ENCODE measurements around the gene OR1A1. TPM values are rescaled to one million over a fixed set of nuclear protein-coding genes. Genes with fewer than 3 reads are reported as not detected.

OR1A1 gene
- total RNA-seq, 1 experiment from 2014 or later = not detected

DNA sequence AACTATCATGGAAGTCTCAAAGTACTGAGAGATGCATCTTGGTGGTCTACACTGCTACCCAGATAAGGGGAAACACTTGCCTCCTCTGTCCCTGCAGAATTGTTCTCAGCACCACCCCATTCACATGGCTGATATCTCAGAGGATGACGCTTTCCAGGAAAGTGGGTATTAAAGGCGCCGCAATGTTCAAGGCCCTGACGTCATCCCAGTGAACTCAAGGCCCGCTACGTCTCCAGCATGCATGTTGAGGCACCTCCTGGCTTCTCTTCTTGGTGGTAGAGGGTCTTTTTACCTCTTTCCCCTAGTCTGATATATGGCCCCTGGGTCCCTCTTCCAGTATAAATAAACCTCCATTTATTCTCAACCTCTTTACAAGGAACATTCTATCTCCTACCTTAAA, 1.0 kb downstream of the OR1A1 start:
- POLR2A ChIA-PET = no interaction called here
- Histone ChIP-seq H2AFZ (ENCODE audit: low read depth, low read length, poor library complexity, severe bottlenecking) (no peak overlapping the region), H3K79me2 (ENCODE audit: insufficient read depth, low read length) (no peaks in the 10 kb centered on the region), H3K27ac (ENCODE audit: low read depth, low read length) (no peak overlapping the region), H3K9ac (ENCODE audit: low read length) (no peak overlapping the region), H3K4me3 (replicated peaks in 1 of 2; ENCODE audit: low read depth in 1 of 2, low read length in 2 of 2) (no peak overlapping the region), H3K4me1 (ENCODE audit: control insufficient read depth in 1 of 2, insufficient read depth in 2 of 2, low read length in 2 of 2) (no peaks in the 10 kb centered on the region), H3K9me2 (ENCODE audit: insufficient read depth) (no peaks in the 10 kb centered on the region), H4K20me1 (ENCODE audit: insufficient read depth) (no peaks in the 10 kb centered on the region), H3K27me3 (ENCODE audit: insufficient read depth, low read length) (peaks cover 39% of the 10 kb centered on the region), H3K4me2 (ENCODE audit: low read length) (no peak overlapping the region), H3K9me3 (ENCODE audit: control insufficient read depth in 1 of 2, insufficient read depth in 1 of 2, low read depth in 1 of 2, low read length in 2 of 2) (no peaks in the 10 kb centered on the region), H3K36me3 (ENCODE audit: control insufficient read depth in 1 of 2, insufficient read depth in 2 of 2, low read length in 2 of 2) (no peaks in the 10 kb centered on the region)
- ATAC-seq (no peak), DNase-seq (ENCODE audit: low read depth, low spot score) (no peak)
- CTCF ChIA-PET = no interaction called here
- RAD21 ChIA-PET (ENCODE audit: low non-redundant PET in 1 of 2, low total read pairs in 2 of 2, uncharacterized antibody in 2 of 2, unreplicated experiment in 2 of 2) = no interaction called here
- intact Hi-C loops (cut with micrococcal nuclease) = no loop called here
- BruUV-seq (replicated peaks) = no TSS peak
- TF ChIP-seq SP1 (IDR thresholded peaks at IDR 0.05; ENCODE audit: low read depth) = no peak
- TF ChIP-seq CEBPB (IDR thresholded peaks at IDR 0.05; ENCODE audit: low read depth) = no peak
- no peak for TF ChIP-seq RAD21 (IDR thresholded peaks at IDR 0.05; ENCODE audit: low read depth)
- TF ChIP-seq POLR2AphosphoS5 (IDR thresholded peaks at IDR 0.05; ENCODE audit: low read depth, low read length) = no peak

- no peak overlapping the region for H2AFZ ChIP-seq (ENCODE audit: low read depth, low read length, poor library complexity, severe bottlenecking)
- no peak overlapping the region for H3K9ac ChIP-seq (ENCODE audit: low read length)
- H3K4me3 ChIP-seq (replicated peaks in 1 of 2; ENCODE audit: low read depth in 1 of 2, low read length in 2 of 2) = no peak overlapping the region
- no peaks in the 10 kb centered on the region for H3K9me3 ChIP-seq (ENCODE audit: control insufficient read depth in 1 of 2, insufficient read depth in 1 of 2, low read depth in 1 of 2, low read length in 2 of 2)
- ChIA-PET RAD21 (ENCODE audit: low non-redundant PET in 1 of 2, low total read pairs in 2 of 2, uncharacterized antibody in 2 of 2, unreplicated experiment in 2 of 2) (no interaction called here), POLR2A (no interaction called here), CTCF (no interaction called here)
- no peak overlapping the region for H3K27ac ChIP-seq (ENCODE audit: low read depth, low read length)
- no peaks in the 10 kb centered on the region for H3K9me2 ChIP-seq (ENCODE audit: insufficient read depth)
- ATAC-seq = no peak
- H4K20me1 ChIP-seq (ENCODE audit: insufficient read depth) = no peaks in the 10 kb centered on the region
- no peaks in the 10 kb centered on the region for H3K4me1 ChIP-seq (ENCODE audit: control insufficient read depth in 1 of 2, insufficient read depth in 2 of 2, low read length in 2 of 2)
- intact Hi-C loops (cut with micrococcal nuclease) = no loop called here
- no peaks in the 10 kb centered on the region for H3K36me3 ChIP-seq (ENCODE audit: control insufficient read depth in 1 of 2, insufficient read depth in 2 of 2, low read length in 2 of 2)
- no peak for DNase-seq (ENCODE audit: low read depth, low spot score)
- H3K27me3 ChIP-seq (ENCODE audit: insufficient read depth, low read length) = peaks cover 18% of the 10 kb centered on the region; the same call in 1 of the 2 replicates
- no peak for TF ChIP-seq POLR2A (IDR thresholded peaks at IDR 0.05; ENCODE audit: borderline replicate concordance, extremely low read depth, insufficient read depth, insufficient read length)
- TF ChIP-seq EZH2 (IDR thresholded peaks at IDR 0.05) = no peak
- no peak for TF ChIP-seq CEBPB (IDR thresholded peaks at IDR 0.05; ENCODE audit: low read depth)
- no peak for TF ChIP-seq ZNF274 (IDR thresholded peaks at IDR 0.05; ENCODE audit: low read depth, low read length)
- TF ChIP-seq ATF3 (IDR thresholded peaks at IDR 0.05) = no peak
- no peak for TF ChIP-seq EGR1 (IDR thresholded peaks at IDR 0.05; ENCODE audit: low read depth)
- TF ChIP-seq CBX3 (IDR thresholded peaks at IDR 0.05; ENCODE audit: low read depth) = no peak
- TF ChIP-seq FOSL1 (IDR thresholded peaks at IDR 0.05; ENCODE audit: low read depth) = no peak
- TF ChIP-seq, protein P1, sequence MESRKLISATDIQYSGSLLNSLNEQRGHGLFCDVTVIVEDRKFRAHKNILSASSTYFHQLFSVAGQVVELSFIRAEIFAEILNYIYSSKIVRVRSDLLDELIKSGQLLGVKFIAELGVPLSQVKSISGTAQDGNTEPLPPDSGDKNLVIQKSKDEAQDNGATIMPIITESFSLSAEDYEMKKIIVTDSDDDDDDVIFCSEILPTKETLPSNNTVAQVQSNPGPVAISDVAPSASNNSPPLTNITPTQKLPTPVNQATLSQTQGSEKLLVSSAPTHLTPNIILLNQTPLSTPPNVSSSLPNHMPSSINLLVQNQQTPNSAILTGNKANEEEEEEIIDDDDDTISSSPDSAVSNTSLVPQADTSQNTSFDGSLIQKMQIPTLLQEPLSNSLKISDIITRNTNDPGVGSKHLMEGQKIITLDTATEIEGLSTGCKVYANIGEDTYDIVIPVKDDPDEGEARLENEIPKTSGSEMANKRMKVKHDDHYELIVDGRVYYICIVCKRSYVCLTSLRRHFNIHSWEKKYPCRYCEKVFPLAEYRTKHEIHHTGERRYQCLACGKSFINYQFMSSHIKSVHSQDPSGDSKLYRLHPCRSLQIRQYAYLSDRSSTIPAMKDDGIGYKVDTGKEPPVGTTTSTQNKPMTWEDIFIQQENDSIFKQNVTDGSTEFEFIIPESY (IDR thresholded peaks at IDR 0.05; ENCODE audit: extremely low read depth, insufficient replicate concordance, low read length) = no peak
- no peak for TF ChIP-seq JUND (IDR thresholded peaks at IDR 0.05)
- TF ChIP-seq, protein P2, sequence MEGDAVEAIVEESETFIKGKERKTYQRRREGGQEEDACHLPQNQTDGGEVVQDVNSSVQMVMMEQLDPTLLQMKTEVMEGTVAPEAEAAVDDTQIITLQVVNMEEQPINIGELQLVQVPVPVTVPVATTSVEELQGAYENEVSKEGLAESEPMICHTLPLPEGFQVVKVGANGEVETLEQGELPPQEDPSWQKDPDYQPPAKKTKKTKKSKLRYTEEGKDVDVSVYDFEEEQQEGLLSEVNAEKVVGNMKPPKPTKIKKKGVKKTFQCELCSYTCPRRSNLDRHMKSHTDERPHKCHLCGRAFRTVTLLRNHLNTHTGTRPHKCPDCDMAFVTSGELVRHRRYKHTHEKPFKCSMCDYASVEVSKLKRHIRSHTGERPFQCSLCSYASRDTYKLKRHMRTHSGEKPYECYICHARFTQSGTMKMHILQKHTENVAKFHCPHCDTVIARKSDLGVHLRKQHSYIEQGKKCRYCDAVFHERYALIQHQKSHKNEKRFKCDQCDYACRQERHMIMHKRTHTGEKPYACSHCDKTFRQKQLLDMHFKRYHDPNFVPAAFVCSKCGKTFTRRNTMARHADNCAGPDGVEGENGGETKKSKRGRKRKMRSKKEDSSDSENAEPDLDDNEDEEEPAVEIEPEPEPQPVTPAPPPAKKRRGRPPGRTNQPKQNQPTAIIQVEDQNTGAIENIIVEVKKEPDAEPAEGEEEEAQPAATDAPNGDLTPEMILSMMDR (IDR thresholded peaks at IDR 0.05 in 2 of 3, conservative IDR thresholded peaks at IDR 0.05 in 1 of 3; ENCODE audit: borderline replicate concordance in 1 of 3, insufficient read depth in 1 of 3, low read depth in 2 of 3, low read length in 2 of 3) = no peak
- TF ChIP-seq POLR2AphosphoS5 (IDR thresholded peaks at IDR 0.05; ENCODE audit: low read depth, low read length) = no peak
- no peak for TF ChIP-seq SP1 (IDR thresholded peaks at IDR 0.05; ENCODE audit: low read depth)
- TF ChIP-seq ZFX (IDR thresholded peaks at IDR 0.05) = no peak
- no peak for TF ChIP-seq SIN3A (IDR thresholded peaks at IDR 0.05; ENCODE audit: low read depth)
- TF ChIP-seq SRF (IDR thresholded peaks at IDR 0.05; ENCODE audit: low read depth) = no peak
- TF ChIP-seq, protein P3, sequence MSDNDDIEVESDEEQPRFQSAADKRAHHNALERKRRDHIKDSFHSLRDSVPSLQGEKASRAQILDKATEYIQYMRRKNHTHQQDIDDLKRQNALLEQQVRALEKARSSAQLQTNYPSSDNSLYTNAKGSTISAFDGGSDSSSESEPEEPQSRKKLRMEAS (IDR thresholded peaks at IDR 0.05) = no peak
- no peak for TF ChIP-seq EZH2phosphoT487 (IDR thresholded peaks at IDR 0.05; ENCODE audit: borderline replicate concordance)
- no TSS peak for BruUV-seq (replicated peaks)
- no peak overlapping the region for H3K4me2 ChIP-seq (ENCODE audit: low read length)
- no peaks in the 10 kb centered on the region for H3K79me2 ChIP-seq (ENCODE audit: insufficient read depth, low read length)
Observed at GRCh38 chr17:3213001-3213400, 5.5 kb downstream of the OR1A1 start.

Data from HCT116 (cell line).